Upper lobe of left lung (tissue), 6 donors: ENCODE results near the gene LRP4. TPM values are rescaled to one million over a fixed set of nuclear protein-coding genes. Genes with fewer than 3 reads are reported as not detected.
"Not testable (repeated sequence)": the region's sequence is repeated elsewhere in the genome, so short reads cannot be mapped to it uniquely, and the experiment has no call there.

Experiments
- ATAC-seq, 2 donors: fragments of 200-7000 bp; cut with Tn5 transposase; one replicate each; pipeline ENCODE4 v1.9.1; 2022; ENCODE audit warnings: mild to moderate bottlenecking in 2 of 2, moderate library complexity in 2 of 2; ENCODE audit not compliant: low FRiP score in 2 of 2
- DNase-seq, 2 donors: peaks; one replicate each; pipeline ENCODE4 v3.0.0-alpha.2; 2019 to 2020
- H3K27ac ChIP-seq, 4 donors: fragments of 200-600 bp; sonication (generic); one replicate each; pipeline ENCODE4 v1.5.1; 2016 to 2019
- H3K27me3 ChIP-seq, 4 donors: fragments of 200-600 bp; sonication (generic); one replicate each; pipeline ENCODE4 v1.5.1; 2017 to 2019
- H3K36me3 ChIP-seq, 4 donors: fragments of 200-600 bp; sonication (generic); one replicate each; pipeline ENCODE4 v1.5.1; 2016 to 2019
- H3K4me1 ChIP-seq, 4 donors: fragments of 200-600 bp; sonication (generic); one replicate each; pipeline ENCODE4 v1.5.1; 2018 to 2019
- H3K4me3 ChIP-seq, 4 donors: fragments of 200-600 bp; sonication (generic); one replicate each; pipeline ENCODE4 v1.5.1; 2017 to 2019; ENCODE audit warnings: mild to moderate bottlenecking in 2 of 4, moderate library complexity in 1 of 4
- H3K9me3 ChIP-seq, 4 donors: fragments of 200-600 bp; sonication (generic); one replicate each; pipeline ENCODE4 v1.5.1; 2018 to 2019
- CTCF ChIP-seq, 6 experiments: fragments of 450-650 bp in 4 of 6; fragments of 200-600 bp in 2 of 6; sonication (generic) in 2 of 6; IDR thresholded peaks; one replicate each; pipeline ENCODE4 v1.5.1; 2016 to 2019; ENCODE audit warnings: antibody characterized with exemption in 6 of 6
- EP300 ChIP-seq, 4 donors: sonication (generic); formaldehyde crosslinking; IDR thresholded peaks; one replicate each; pipeline ENCODE4 v1.5.1; 2017; ENCODE audit warnings: antibody characterized with exemption in 4 of 4, control low read depth in 2 of 4
- POLR2A ChIP-seq, 4 donors: fragments of 450-650 bp; IDR thresholded peaks; one replicate each; pipeline ENCODE4 v1.5.1; 2016 to 2017; ENCODE audit warnings: antibody characterized with exemption in 4 of 4, mild to moderate bottlenecking in 2 of 4
- POLR2AphosphoS5 ChIP-seq, 2 donors: sonication (generic); formaldehyde crosslinking; IDR thresholded peaks; one replicate each; pipeline ENCODE4 v1.5.1; 2017; ENCODE audit warnings: antibody characterized with exemption in 2 of 2
- WGBS, 2 donors: methylation state at CpG; one replicate each; pipeline ENCODE4 v1.1.5; 2017 to 2018; 5-methylcytosine and 5-hydroxymethylcytosine counted together
- total RNA-seq, 6 donors: library from RNA; depleted of rRNA in 4 of 6; stranded (reverse); fragments of >200 nt in 4 of 6; gene quantifications; one replicate each; pipeline versions ENCODE4 v1.1.0 to v1.2.1, GENCODE V29; 2016 to 2021
- donor health status: DM: no; HTN: no; CAD: no; lungs with moderate emphysema.
- donor health status: DM: no; HTN: yes; CAD: no; lungs with severe emphysema.

LRP4 gene
- total RNA-seq, 6 donors from 2014 or later, result 2.6 to 8.8 (median 5.2) TPM

GRCh38 chr11:46942172-46942571 is 23.8 kb upstream of the LRP4 start:
- WGBS, 2 donors, result 69 to 75% methylated on average over 6 of the region's 6 CpGs
- Histone ChIP-seq H3K9me3 (no peaks in the 10 kb centered on the region), H3K4me3 (no peak overlapping the region), H3K27me3 (no peaks in the 10 kb centered on the region), H3K4me1 (peaks cover 1 to 5% (median 3%) of the 10 kb centered on the region in 4 donors), H3K27ac (no peak overlapping the region), H3K36me3 (no peaks in the 10 kb centered on the region)
- DNase-seq (peak in 1 of 2 donors; percentile 59), ATAC-seq (peak; percentile 32 to 71)
- TF ChIP-seq CTCF (IDR thresholded peaks at IDR 0.05) (no peak), POLR2AphosphoS5 (IDR thresholded peaks at IDR 0.05) (no peak), EP300 (IDR thresholded peaks at IDR 0.05) (no peak), POLR2A (IDR thresholded peaks at IDR 0.05) (no peak)

- Histone ChIP-seq H3K9me3 (no peaks in the 10 kb centered on the region), H3K27ac (peak within 1 kb of the TSS; percentile 44 to 78 (median 62)), H3K27me3 (no peaks in the 10 kb centered on the region), H3K36me3 (no peaks in the 10 kb centered on the region), H3K4me3 (peak within 1 kb of the TSS; percentile 66 to 88 (median 74)), H3K4me1 (peaks cover 6 to 17% (median 10%) of the 10 kb centered on the region in 4 donors)
- WGBS, 2 donors, result 21 to 24% methylated on average over 40 to 41 of the region's 41 CpGs
- DNase-seq (peak; percentile 93 to 95), ATAC-seq (peak; percentile 95 to 98)
- TF ChIP-seq EP300 (IDR thresholded peaks at IDR 0.05), result no peak
- peak; percentile 43 to 63 for TF ChIP-seq POLR2AphosphoS5 (IDR thresholded peaks at IDR 0.05)
These were observed 18.1 kb upstream of the LRP4 start, which contains the start of gene CSTPP1 for GRCh38 chr11:46936138-46937110. CSTPP1 (plus strand) TSS chr11:46936761; CDS start chr11:46936806, 45 bp downstream.

- Histone ChIP-seq H3K4me3 (no peak overlapping the region), H3K9me3 (no peaks in the 10 kb centered on the region), H3K27me3 (no peaks in the 10 kb centered on the region), H3K27ac (no peak overlapping the region), H3K36me3 (no peaks in the 10 kb centered on the region), H3K4me1 (no peaks in the 10 kb centered on the region)
- TF ChIP-seq EP300 (IDR thresholded peaks at IDR 0.05) (no peak), POLR2A (IDR thresholded peaks at IDR 0.05) (no peak)
- 71 to 89% methylated on average over 1 of the region's 1 CpG for WGBS, 2 donors
- ATAC-seq (no peak), DNase-seq (no peak)
These were observed 11.7 kb upstream of the LRP4 start for GRCh38 chr11:46930089-46930488.

GRCh38 chr11:46928701-46929100 is 10.4 kb upstream of the LRP4 start:
- not testable (repeated sequence) for H3K36me3 ChIP-seq, H3K4me3 ChIP-seq, ATAC-seq, H3K4me1 ChIP-seq, DNase-seq, H3K9me3 ChIP-seq, H3K27ac ChIP-seq, H3K27me3 ChIP-seq
- WGBS, 2 donors, result 60 to 100% methylated on average over 1 of the region's 1 CpG

- H3K4me3 ChIP-seq, ATAC-seq, H3K4me1 ChIP-seq, H3K27ac ChIP-seq, H3K27me3 ChIP-seq, DNase-seq, H3K36me3 ChIP-seq, H3K9me3 ChIP-seq: not testable (repeated sequence)
- 91% methylated on average over 3 to 4 of the region's 4 CpGs for WGBS, 2 donors
These were observed 9.6 kb upstream of the LRP4 start for GRCh38 chr11:46927928-46928327.

- no peak overlapping the region for H3K4me3 ChIP-seq
- ATAC-seq, result peak; percentile 70 to 86
- no peak for TF ChIP-seq CTCF (IDR thresholded peaks at IDR 0.05)
- no peak for TF ChIP-seq POLR2AphosphoS5 (IDR thresholded peaks at IDR 0.05)
- TF ChIP-seq EP300 (IDR thresholded peaks at IDR 0.05), result no peak
- no peak for TF ChIP-seq POLR2A (IDR thresholded peaks at IDR 0.05)
- peak overlapping the region in 1 of 4 donors; percentile 17 for H3K27ac ChIP-seq
- no peaks in the 10 kb centered on the region for H3K36me3 ChIP-seq
- H3K9me3 ChIP-seq, result no peaks in the 10 kb centered on the region
- no peak for DNase-seq
- peaks cover 0 to 24% (median 9%) of the 10 kb centered on the region in 4 donors for H3K27me3 ChIP-seq
- peaks cover 21 to 39% (median 30%) of the 10 kb centered on the region in 4 donors for H3K4me1 ChIP-seq
- whole genome bisulfite sequencing, 2 donors, result 74 to 84% methylated on average over 4 of the region's 4 CpGs
These were observed 2.4 kb upstream of the LRP4 start for GRCh38 chr11:46920755-46921154.
